Keratinocyte (primary cell): ENCODE data around the gene DSCAM. TPM values are rescaled to one million over a fixed set of nuclear protein-coding genes. Genes with fewer than 3 reads are reported as not detected.
A peak's percentile ranks its signal among the peaks of the same experiment; 100 is the strongest.

Source experiments
- DNase-seq: peaks from one replicate; pipeline ENCODE4 v3.0.0-alpha.2; 2011; ENCODE audit warnings: low read depth, missing footprints, low spot score
- FAIRE-seq: peaks from 2 replicates; lab custom pipeline; 2011; peaks lifted over from hg19 to GRCh38; lab: Jason Lieb, UNC
- H2AFZ ChIP-seq: 2 replicates; pipeline ENCODE4 v1.6.0; 2012; ENCODE audit warnings: low read length, control low read depth, inconsistent platforms; ENCODE audit not compliant: control insufficient read depth
- H3K27ac ChIP-seq: 2 replicates; pipeline ENCODE4 v1.5.1; 2011; ENCODE audit warnings: low read length; ENCODE audit not compliant: control insufficient read depth, insufficient read depth
- H3K27me3 ChIP-seq: 3 replicates; pipeline ENCODE4 v1.6.0; 2011; ENCODE audit warnings: low read length; ENCODE audit not compliant: control insufficient read depth, insufficient read depth; ENCODE audit errors: extremely low read depth
- H3K36me3 ChIP-seq, 2 experiments: 2 replicates in 1 of 2; 3 replicates in 1 of 2; pipeline ENCODE4 v1.5.1; 2011; ENCODE audit warnings: low read length in 2 of 2, mild to moderate bottlenecking in 1 of 2; ENCODE audit not compliant: control insufficient read depth in 2 of 2, insufficient read depth in 2 of 2; ENCODE audit errors: extremely low read depth in 1 of 2
- H3K4me1 ChIP-seq: 3 replicates; pipeline ENCODE4 v1.5.1; 2011; ENCODE audit warnings: low read length; ENCODE audit not compliant: control insufficient read depth, insufficient read depth; ENCODE audit errors: extremely low read depth
- H3K4me2 ChIP-seq: 3 replicates; pipeline ENCODE4 v1.6.0; 2011; ENCODE audit warnings: low read depth, low read length; ENCODE audit not compliant: control insufficient read depth, insufficient read depth; ENCODE audit errors: extremely low read depth
- H3K4me3 ChIP-seq, 3 experiments: fragments of 200-600 bp in 1 of 3; sonication (generic) in 1 of 3; 2 replicates in 2 of 3; 3 replicates in 1 of 3; pipeline ENCODE4 v1.5.1; 2011 to 2016; ENCODE audit warnings: low read length in 3 of 3, mild to moderate bottlenecking in 3 of 3, control low read depth in 2 of 3, inconsistent platforms in 1 of 3, low read depth in 1 of 3, mixed read lengths in 1 of 3, mixed run types in 1 of 3, moderate library complexity in 1 of 3; ENCODE audit not compliant: control insufficient read depth in 2 of 3, insufficient read depth in 2 of 3; ENCODE audit errors: extremely low read depth in 1 of 3
- H3K79me2 ChIP-seq: 2 replicates; pipeline ENCODE4 v1.6.0; 2012; ENCODE audit warnings: low read length; ENCODE audit not compliant: control insufficient read depth, insufficient read depth
- H3K9ac ChIP-seq: 3 replicates; pipeline ENCODE4 v1.6.0; 2011; ENCODE audit warnings: low read length; ENCODE audit not compliant: control insufficient read depth, insufficient read depth; ENCODE audit errors: extremely low read depth
- H3K9me1 ChIP-seq: 3 replicates; pipeline ENCODE4 v1.6.0; 2011; ENCODE audit warnings: low read length; ENCODE audit not compliant: control insufficient read depth, insufficient read depth; ENCODE audit errors: extremely low read depth
- H3K9me3 ChIP-seq: 2 replicates; pipeline ENCODE4 v1.5.1; 2012; ENCODE audit warnings: low read depth, low read length; ENCODE audit not compliant: control insufficient read depth
- H4K20me1 ChIP-seq: 3 replicates; pipeline ENCODE4 v1.6.0; 2011; ENCODE audit warnings: low read length; ENCODE audit not compliant: control insufficient read depth, insufficient read depth; ENCODE audit errors: extremely low read depth
- CTCF ChIP-seq, 3 experiments: IDR thresholded peaks in 1 of 3; conservative IDR thresholded peaks in 1 of 3; optimal IDR thresholded peaks in 1 of 3; 2 replicates in 2 of 3; 3 replicates in 1 of 3; pipeline versions ENCODE3 to v1.5.1; 2011; ENCODE audit warnings: low read length in 3 of 3, mild to moderate bottlenecking in 3 of 3, moderate library complexity in 2 of 3, control low read depth in 1 of 3, inconsistent platforms in 1 of 3; ENCODE audit not compliant: insufficient read depth in 2 of 3; ENCODE audit errors: extremely low read depth in 1 of 3
- EZH2 ChIP-seq: IDR thresholded peaks from one replicate; pipeline ENCODE4 v1.6.1; 2012; ENCODE audit warnings: inconsistent platforms, mild to moderate bottlenecking, low read length, moderate library complexity
- dilution Hi-C: fragments of 300-500 bp; cut with MboI; formaldehyde crosslinking; loops from one replicate; pipeline ENCODE4 v1.7.0; 2020; ENCODE audit warnings: low sequenced_read_pairs; ENCODE audit not compliant: extremely low pct_ligation_motif_present
- polyA plus RNA-seq, 5 experiments: library from polyadenylated mRNA; depleted of rRNA in 3 of 5; stranded (reverse) in 3 of 5; stranded (forward) in 1 of 5; unstranded in 1 of 5; fragments of >200 nt; gene quantifications; 1 replicate in 1 of 5; 2 replicates in 3 of 5; 3 replicates in 1 of 5; pipeline versions ENCODE4 v1.2.1 to v1.2.3, GENCODE V29; 2011 to 2012; ENCODE audit warnings: missing spikeins in 2 of 5, low read depth in 1 of 5, low replicate concordance in 1 of 5

Gene DSCAM
- polyA plus RNA-seq, 1 donor (not counting 4 experiments of a cell fraction or from before 2014, with no cell fraction given) = 2.1 TPM

- FAIRE-seq = no peak
- no peak for TF ChIP-seq EZH2
- no peak for TF ChIP-seq CTCF (optimal IDR thresholded peaks at IDR 0.05 in 1 of 3, IDR thresholded peaks at IDR 0.05 in 1 of 3, conservative IDR thresholded peaks at IDR 0.05 in 1 of 3; ENCODE audit: extremely low read depth in 1 of 3, insufficient read depth in 2 of 3, low read length in 3 of 3)
These were observed 244.9 kb downstream of the DSCAM start for GRCh38 chr21:40602080-40602479.

GRCh38 chr21:40595806-40596205 lies 251.2 kb downstream of the DSCAM start:
- Histone ChIP-seq H2AFZ (no peak overlapping the region), H4K20me1 (no peaks in the 10 kb centered on the region), H3K4me3 (no peak overlapping the region), H3K4me1 (peaks cover 8% of the 10 kb centered on the region), H3K9me1 (no peaks in the 10 kb centered on the region), H3K27me3 (no peaks in the 10 kb centered on the region), H3K79me2 (no peaks in the 10 kb centered on the region), H3K4me2 (no peak overlapping the region), H3K9ac (no peak overlapping the region), H3K9me3 (no peaks in the 10 kb centered on the region), H3K36me3 (no peaks in the 10 kb centered on the region), H3K27ac (no peak overlapping the region)
- dilution Hi-C loops = no loop called here
- FAIRE-seq (peak; percentile 59), DNase-seq (no peak)
- TF ChIP-seq CTCF (optimal IDR thresholded peaks at IDR 0.05 in 1 of 3, IDR thresholded peaks at IDR 0.05 in 1 of 3, conservative IDR thresholded peaks at IDR 0.05 in 1 of 3; ENCODE audit: extremely low read depth in 1 of 3, insufficient read depth in 2 of 3, low read length in 3 of 3) (no peak), EZH2 (no peak)

More at GRCh38 chr21:40602080-40602479, 244.9 kb downstream of the DSCAM start:
- no peak overlapping the region for H3K4me2 ChIP-seq
- DNase-seq = no peak
- H3K36me3 ChIP-seq = no peaks in the 10 kb centered on the region
- no peaks in the 10 kb centered on the region for H3K9me3 ChIP-seq
- no peak overlapping the region for H3K9ac ChIP-seq
- H3K9me1 ChIP-seq = no peaks in the 10 kb centered on the region
- no peaks in the 10 kb centered on the region for H4K20me1 ChIP-seq
- dilution Hi-C loops = no loop called here
- no peak overlapping the region for H3K27ac ChIP-seq
- H3K27me3 ChIP-seq = no peaks in the 10 kb centered on the region
- no peaks in the 10 kb centered on the region for H3K79me2 ChIP-seq
- no peak overlapping the region for H3K4me3 ChIP-seq
- no peaks in the 10 kb centered on the region for H3K4me1 ChIP-seq
- no peak overlapping the region for H2AFZ ChIP-seq
